ENCODE measurements around the gene ITPR1. TPM values are rescaled to one million over a fixed set of nuclear protein-coding genes. Genes with fewer than 3 reads are reported as not detected.

ITPR1 gene
- total RNA-seq, 1 experiment from 2014 or later, result 8.7 TPM

GRCh38 chr3:4703054-4703480 is 209.9 kb downstream of the ITPR1 start:
- ATAC-seq, result no peak
- H3K9me3 ChIP-seq (ENCODE audit: control insufficient read depth, insufficient read depth, low read depth, low read length), result no peaks in the 10 kb centered on the region
- H3K27me3 ChIP-seq (ENCODE audit: control insufficient read depth, insufficient read depth, low read length), result no peaks in the 10 kb centered on the region
- no TSS peak for BruUV-seq (replicated peaks)
- DNase-seq (ENCODE audit: low read depth, low spot score), result no peak
- intact Hi-C loops (cut with micrococcal nuclease; ENCODE audit: unreplicated experiment), result no loop called here
- TF ChIP-seq REST (IDR thresholded peaks at IDR 0.05; ENCODE audit: insufficient read depth in 1 of 2, low read depth in 2 of 2, low read length in 1 of 2) (no peak), POLR2AphosphoS5 (IDR thresholded peaks at IDR 0.05; ENCODE audit: low read depth, low read length) (no peak), CTCF (IDR thresholded peaks at IDR 0.05) (no peak), SIN3A (IDR thresholded peaks at IDR 0.05; ENCODE audit: borderline replicate concordance, insufficient read depth, low read depth, low read length) (no peak), TCF7L2 (IDR thresholded peaks at IDR 0.05; ENCODE audit: low read depth, low read length) (no peak)
- H3K36me3 ChIP-seq (ENCODE audit: control insufficient read depth, insufficient read depth, low read length), result no peaks in the 10 kb centered on the region
- no peak overlapping the region for H3K4me3 ChIP-seq (ENCODE audit: low read depth in 2 of 2, low read length in 2 of 2)
- H3K4me1 ChIP-seq (ENCODE audit: control insufficient read depth, insufficient read depth, low read length), result no peaks in the 10 kb centered on the region
- no peak overlapping the region for H3K27ac ChIP-seq (ENCODE audit: low read length)
- POLR2A ChIA-PET, result no interaction called here
- CTCF ChIA-PET, result no interaction called here
- in situ Hi-C loops (cut with HindIII; ENCODE audit: low pct_unique_long_range_greater_than_20kb, low sequenced_read_pairs), result no loop called here

DNA sequence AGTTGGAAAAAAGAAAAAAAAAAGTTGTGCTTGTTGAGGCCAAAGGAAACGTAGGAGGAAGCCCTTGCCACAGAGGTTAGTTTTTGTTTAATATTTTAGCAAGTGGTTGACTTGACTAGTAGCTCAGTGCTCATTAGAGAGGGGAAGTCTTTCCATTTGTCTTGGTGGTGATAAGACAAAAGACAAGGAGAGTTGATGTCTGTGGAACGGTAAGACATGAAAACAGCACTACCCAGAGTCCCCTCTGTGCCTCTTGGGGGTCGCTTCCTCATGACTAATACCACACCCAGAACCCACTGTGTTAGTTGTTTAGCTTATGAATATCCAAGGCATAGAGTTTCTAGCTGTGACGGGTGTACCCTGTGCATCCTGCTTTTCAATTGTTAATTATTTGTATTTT is 211.4 kb downstream of the ITPR1 start:
- POLR2A ChIA-PET, result interaction anchor here (0.5 to 0.6 kb wide), 2 partner anchors 11 to 403 kb away, joined by 3 to 4 read pairs; no protein-coding TSS in a partner anchor
- TF ChIP-seq TCF7L2 (IDR thresholded peaks at IDR 0.05; ENCODE audit: low read depth, low read length) (no peak), REST (IDR thresholded peaks at IDR 0.05; ENCODE audit: insufficient read depth in 1 of 2, low read depth in 2 of 2, low read length in 1 of 2) (no peak), CTCF (IDR thresholded peaks at IDR 0.05) (no peak), SIN3A (IDR thresholded peaks at IDR 0.05; ENCODE audit: borderline replicate concordance, insufficient read depth, low read depth, low read length) (no peak), POLR2AphosphoS5 (IDR thresholded peaks at IDR 0.05; ENCODE audit: low read depth, low read length) (no peak)
- intact Hi-C loops (cut with micrococcal nuclease; ENCODE audit: unreplicated experiment), result no loop called here

More for the DNA sequence above, 211.4 kb downstream of the ITPR1 start:
- in situ Hi-C loops (cut with HindIII; ENCODE audit: low pct_unique_long_range_greater_than_20kb, low sequenced_read_pairs), result no loop called here
- H3K4me3 ChIP-seq (ENCODE audit: low read depth in 2 of 2, low read length in 2 of 2), result no peak overlapping the region
- H3K27me3 ChIP-seq (ENCODE audit: control insufficient read depth, insufficient read depth, low read length), result no peaks in the 10 kb centered on the region
- no TSS peak for BruUV-seq (replicated peaks)
- no peaks in the 10 kb centered on the region for H3K4me1 ChIP-seq (ENCODE audit: control insufficient read depth, insufficient read depth, low read length)
- no peaks in the 10 kb centered on the region for H3K9me3 ChIP-seq (ENCODE audit: control insufficient read depth, insufficient read depth, low read depth, low read length)
- no peak overlapping the region for H3K27ac ChIP-seq (ENCODE audit: low read length)
- DNase-seq (ENCODE audit: low read depth, low spot score), result no peak
- ATAC-seq, result no peak
- CTCF ChIA-PET, result no interaction called here
- no peaks in the 10 kb centered on the region for H3K36me3 ChIP-seq (ENCODE audit: control insufficient read depth, insufficient read depth, low read length)

Data from Panc1 (cell line).